HL-60/S4 treated with retinoic acid at 250 ng/mL for 4 days and 3 days (cell line): Measurements from ENCODE around the gene NDFIP2.
"Not testable (repeated sequence)": the region's sequence is repeated elsewhere in the genome, so short reads cannot be mapped to it uniquely, and the experiment has no call there.

Experiments used
- in situ Hi-C: fragments of 300-500 bp; cut with MboI; formaldehyde crosslinking; loops from 2 replicates; pipeline ENCODE4 v1.7.0; 2022; ENCODE audit warnings: low sequenced_read_pairs

The NDFIP2 gene

DNA sequence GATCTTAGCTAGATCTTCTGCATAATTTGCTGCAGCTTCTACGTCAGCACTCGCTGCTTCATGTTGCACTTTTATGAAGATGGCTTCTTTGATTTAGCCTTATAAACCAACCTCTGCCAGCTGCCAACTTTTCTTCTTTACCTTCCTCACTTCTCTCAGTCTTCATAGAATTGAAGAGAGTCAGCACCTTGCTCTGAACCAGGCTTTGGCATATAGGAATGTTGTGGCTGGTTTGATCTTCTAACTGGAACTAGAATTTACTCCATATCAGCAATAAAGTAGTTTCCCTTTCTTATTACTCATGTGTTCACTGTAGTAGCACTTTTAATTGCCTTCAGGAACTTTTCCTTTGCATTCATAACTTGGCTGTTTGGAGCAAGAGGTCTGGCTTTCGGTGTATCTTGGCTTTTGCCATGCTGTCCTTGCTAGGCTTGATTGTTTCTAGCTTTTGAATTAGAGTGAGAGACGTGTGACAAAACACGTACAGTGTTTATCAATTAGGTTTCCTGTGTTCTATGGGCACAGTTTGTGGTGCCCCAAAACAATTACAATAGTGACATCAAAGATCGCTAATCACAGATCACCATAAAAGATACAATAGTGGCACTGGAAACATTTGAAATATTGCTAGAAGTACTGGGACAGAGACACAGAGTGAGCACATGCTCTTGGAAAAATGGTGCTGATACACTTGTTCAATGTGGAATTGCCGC, 50.7 kb downstream of the NDFIP2 start:
- in situ Hi-C loops, result no loop called here

DNA sequence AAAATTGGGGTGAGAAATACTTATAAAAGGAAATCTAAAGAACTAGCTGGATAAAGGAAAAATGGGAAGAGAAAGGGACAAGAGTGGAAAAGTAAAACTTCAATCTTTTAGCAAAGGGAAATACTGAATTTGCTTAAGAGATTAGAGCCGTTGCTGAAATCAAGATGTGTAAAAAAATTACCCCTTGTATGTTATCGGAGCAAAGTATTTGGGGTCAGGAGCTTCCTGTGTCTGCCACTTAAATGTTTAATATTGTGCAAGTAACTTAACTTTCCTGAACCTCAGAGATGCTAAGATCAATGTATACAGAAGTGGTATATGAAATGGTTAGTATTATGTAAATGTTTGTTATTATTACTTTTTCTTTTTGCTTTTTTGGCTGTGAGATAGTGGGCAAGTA, 51.6 kb downstream of the NDFIP2 start:
- in situ Hi-C loops, result no loop called here

DNA sequence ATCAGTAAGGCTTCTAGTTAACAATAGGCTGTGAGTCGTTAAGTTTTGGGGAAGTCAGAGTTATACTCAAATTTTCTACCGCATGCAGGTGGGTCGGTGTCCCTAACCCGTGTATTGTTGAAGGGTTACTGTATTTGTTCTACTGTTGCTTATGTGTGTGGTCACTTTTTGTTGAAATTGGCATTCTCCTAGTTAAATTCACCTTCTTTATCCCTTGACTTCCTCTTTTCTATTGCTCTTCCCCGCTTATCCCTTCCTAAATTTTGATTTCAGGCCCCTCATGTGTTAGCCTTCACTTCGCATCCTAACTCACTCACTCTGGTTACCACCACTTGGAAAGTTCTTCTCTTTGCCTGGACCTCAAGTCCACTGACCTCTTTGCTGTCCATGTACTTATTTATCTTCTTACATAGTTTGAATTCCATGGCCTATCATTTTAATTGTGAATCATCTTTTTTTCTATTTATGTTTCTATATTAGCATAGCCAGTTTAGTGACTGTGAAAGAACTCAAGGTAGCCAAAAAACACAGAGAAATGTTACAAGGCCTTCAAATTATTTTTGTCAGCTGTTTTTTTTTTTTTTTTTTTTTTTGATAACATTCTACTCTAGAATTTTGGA, 52.9 kb downstream of the NDFIP2 start:
- in situ Hi-C loops, result no loop called here

DNA sequence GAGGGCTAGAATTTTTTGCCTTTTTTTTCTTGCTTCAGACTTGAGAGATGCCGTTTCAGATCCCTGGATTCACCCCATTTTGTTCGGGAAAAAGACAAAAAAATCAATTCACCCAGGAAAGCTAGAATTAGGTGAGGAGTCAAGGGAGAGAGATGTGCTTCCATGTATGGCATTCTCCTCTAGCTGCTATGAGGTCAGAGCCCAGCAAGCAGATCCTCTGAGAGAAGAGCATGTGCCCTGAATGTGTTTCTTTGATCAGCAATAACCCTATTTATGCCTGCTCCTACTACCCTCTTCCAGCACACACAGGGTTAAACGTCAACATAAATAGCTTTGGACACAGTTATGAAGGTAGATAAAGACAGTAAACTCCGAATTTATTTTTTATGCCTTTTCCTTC, 53.6 kb downstream of the NDFIP2 start:
- in situ Hi-C loops, result no loop called here

DNA sequence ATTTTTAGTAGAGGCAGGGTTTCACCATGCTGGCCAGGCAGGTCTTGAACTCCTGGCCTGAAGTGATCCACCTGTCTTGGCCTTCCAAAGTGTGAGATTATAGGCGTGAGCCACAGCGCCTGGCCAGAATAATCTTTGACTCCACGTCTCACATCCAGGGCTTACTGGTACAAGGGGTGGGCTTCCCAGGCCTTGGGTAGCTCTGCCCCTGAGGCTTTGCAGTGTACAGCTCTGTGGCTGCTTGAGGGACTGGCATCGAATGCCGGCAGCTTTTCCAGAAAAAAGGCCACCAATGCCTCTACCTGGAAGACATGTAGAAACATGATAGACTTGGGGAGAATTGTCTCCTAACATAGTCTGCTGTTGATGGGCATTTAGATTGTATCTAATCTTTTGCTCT, 57.8 kb downstream of the NDFIP2 start:
- in situ Hi-C loops, result no loop called here

DNA sequence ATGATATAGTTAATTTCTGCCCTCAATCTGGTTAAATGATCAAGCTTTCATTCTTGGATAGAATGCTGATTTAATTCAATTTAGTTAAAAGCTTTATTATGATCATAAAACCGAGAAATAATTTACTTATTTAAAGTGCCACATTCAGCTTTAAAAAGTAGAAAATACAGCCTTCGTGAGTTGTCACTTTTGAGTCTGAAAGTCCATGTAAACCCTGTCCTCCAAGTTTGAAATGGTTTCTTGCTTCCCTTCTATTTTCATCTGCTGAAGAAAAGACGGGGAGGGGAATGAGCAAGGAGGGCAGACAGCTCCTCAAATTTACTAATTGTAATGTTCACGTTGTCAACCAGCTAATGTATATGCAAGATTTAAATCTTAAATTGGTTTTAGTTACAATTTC, 59.5 kb downstream of the NDFIP2 start:
- in situ Hi-C loops, result loop anchor here (5.0 kb wide), 1 partner anchor 113 kb away; no protein-coding TSS in a partner anchor

DNA sequence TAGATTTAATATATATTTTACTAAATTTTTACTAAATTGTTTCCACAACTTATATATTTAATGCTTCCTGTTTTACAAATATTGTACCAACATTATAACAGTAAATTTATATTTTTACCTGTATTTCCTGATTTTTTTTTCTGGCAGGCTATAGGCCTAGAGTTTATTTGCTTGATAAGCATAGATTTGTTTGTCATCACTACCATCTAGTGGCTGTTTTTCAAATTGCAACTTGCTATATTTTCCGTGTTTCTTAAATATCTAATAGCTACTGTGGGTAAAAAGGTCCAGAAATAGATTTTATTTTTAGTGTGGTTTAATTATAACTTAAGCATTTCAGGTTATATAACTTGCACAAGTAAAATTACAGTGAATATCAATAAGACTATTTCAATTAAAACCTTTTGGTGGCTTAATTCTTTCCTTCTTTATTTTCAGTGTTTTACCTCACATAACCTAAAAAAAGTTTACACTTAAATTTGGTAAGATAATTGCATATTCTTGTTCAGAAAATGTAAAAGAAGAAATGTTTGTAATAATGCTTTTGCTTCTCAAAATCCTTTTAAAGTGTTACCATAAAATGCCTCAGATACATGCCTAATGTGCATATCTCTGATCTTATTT, 60.6 kb downstream of the NDFIP2 start:
- in situ Hi-C loops, result loop anchor here (5.0 kb wide), 1 partner anchor 114 kb away; no protein-coding TSS in a partner anchor

DNA sequence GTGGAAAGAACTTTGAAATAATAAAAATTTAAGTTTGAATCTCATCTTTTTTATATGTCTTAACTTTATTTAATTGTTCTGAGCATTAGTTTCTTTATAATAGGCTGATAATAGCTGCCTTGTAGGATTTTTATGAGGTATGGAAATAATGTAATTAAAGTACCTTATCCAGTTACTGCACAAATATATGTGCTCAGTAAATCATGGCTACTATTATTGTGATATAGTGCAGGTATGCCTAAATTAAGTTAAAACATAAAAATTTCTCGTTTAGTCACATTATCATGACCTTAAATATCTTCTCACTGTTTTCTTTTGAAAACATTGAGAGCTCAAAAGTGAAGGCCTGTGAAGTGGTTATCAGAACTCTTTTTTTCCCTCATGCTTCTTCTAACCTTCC, 62.9 kb downstream of the NDFIP2 start:
- in situ Hi-C loops, result loop anchor here (5.0 kb wide), 1 partner anchor 117 kb away; no protein-coding TSS in a partner anchor

DNA sequence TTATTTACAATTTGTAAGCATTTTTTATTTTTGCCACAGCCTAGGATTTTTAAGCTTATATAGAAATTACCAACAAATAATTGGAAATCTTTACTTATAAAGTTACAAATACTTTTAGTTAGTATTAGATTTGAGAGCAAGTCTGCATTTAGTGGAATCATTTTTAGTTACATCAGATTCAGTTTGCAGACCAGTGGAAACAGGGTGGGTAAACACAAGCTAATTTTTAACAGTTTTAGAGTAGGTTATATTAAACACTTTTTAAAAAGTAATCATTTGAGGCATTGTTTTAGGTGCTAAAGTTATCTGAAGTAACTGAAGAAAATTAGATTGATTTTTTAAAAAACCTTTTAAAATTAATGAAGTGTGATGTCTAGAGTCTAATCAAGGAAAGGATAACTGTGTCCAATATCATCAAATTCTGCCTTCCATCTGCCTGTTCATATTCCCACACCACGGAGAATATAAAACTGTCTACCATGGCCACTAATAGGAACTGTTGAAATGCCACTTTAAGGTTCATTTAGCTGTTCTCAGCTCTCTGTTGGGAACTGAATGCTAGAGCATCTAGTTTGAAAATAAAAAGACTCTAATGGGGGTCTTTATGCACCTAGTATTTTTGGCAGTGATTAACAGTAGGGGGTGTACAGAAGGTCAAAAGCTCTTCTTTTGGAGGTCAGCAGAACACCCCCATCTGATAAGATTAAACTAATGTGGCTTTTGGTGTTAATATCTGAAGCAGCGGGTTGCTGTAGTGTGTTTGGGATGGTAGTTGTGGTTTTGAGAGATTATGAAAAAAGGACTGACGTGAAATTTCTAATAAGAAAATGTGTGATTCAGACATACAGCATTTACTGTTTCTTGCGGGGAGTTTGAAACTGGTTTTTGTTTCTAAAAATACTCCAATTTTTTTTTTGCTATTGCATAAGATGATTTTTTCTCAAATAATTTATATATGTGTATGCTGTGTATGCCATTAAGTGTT, 66.5 kb downstream of the NDFIP2 start:
- in situ Hi-C loops, result no loop called here

DNA sequence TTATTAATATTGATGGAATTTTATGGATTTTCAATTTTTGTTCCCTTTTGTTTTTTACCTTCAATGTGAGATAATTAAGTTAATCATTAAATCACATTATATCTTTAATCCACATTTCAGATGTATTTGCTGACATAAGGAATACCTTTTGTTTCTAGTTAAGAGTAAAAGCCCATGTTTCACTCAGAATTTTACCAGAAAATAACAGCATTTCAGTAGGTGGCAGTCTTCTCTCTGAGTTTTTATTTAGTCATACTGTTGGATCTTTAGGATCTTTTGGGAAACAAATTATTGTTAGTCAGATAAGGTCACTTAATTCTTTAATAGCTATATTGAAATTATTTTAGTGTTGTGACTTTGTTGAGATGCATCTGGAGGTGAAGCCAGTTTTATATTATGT, 67.9 kb downstream of the NDFIP2 start:
- in situ Hi-C loops, result no loop called here

DNA sequence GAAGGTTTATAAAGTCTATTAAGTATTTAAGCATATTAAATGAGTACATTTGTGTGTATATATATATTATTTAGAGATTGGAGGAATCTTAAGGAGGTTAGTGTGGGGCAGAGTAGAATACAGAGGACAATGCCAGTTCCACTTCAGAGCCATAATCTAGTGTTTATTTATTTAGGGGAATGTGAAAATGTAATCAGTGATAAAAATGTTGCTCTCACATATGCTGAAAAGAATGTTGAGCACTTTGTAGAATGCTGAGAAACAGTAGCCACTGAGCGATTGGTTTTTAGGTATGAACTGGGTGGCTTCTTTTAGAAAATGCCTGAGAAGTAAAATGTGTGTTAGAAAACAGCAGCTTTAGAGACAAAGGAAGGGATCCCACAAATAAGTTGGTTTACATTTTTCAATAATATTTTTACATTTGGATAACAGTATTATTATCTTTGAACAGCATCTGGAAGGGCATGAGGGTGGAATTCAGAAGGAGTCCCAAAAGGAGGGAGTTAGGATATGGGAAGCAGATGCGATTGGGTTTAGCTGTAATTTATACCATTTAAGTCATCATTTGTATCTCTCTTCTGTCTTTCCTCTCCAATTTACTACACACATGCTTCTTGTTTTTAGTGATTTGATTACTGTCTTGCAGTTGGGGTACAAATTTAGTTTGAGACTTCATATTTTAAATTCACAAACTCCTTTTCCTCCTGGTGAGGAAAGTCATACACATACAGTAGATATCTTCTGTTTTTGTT, 68.6 kb downstream of the NDFIP2 start:
- in situ Hi-C loops, result no loop called here

DNA sequence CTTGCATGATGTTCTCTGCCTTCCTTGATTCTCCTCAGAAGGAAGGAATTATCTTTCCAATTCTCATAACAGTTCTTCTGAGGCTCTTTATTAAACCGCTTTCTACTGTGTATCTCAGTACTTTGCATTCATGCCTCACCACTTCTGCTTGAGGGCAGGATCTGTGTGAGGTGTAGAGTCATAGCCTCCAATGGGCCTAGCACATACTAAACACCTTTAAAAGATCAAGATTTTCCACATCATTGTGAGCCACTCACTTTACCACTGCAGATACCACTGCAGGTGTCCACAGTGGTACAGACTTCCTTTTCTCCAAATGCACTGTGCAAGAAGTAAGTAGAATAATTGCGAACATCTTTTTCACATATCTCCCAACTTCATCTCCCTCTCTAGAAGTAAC, 76.7 kb downstream of the NDFIP2 start:
- in situ Hi-C loops, result no loop called here

DNA sequence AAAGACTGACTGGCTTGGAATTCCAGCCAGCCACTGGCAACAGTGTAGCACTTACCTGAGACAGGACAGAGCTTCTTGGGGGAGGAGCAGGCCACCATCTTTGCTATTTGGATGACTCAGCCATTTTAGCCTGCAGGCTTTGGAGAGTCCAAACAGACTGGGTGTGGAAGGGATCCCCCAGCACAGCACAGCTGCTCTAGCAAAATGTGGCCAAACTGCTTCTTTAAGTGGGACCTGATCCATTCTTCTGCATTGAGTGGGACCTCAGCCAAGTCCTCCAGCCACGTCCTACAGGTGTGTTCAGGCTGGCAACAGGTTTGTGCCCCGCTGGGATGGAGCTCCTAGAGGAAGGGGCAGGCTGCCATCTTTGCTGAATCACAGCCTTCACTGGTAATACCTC, 80.0 kb downstream of the NDFIP2 start:
- in situ Hi-C loops, result no loop called here

DNA sequence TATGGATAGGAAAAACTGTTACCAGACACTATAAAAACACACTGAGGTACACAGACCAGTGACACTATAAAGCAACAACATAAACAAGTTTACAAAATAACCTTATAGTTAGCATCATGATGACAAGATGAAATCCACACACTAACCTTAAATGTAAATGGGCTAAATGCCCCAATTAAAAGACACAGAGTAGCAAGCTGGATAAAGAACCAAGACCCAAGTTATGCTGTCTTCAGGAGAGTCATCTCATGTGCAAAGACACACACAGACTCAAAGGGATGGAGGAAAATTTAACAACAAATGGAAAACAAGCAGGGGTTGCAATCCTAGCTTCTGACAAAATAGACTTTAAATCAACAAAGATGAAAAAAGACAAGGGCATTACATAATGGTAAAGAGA, 81.6 kb downstream of the NDFIP2 start:
- in situ Hi-C loops, result no loop called here

DNA sequence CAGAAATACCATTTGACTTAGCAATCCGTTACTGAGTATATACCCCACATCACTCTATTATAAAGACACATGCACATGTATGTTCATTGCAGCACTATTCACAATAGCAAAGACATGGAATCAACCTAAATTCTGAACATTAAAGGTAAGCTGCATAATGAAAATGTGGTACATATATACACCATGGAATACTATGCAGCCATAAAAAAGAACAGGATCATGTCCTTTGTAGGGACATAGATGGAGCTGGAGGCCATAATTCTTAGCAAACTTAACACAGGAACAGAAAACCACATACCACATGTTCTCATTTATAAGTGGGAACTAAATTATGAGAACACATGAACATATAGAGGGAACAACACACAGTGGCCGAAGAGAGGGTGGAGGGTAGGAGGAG, 85.2 kb downstream of the NDFIP2 start:
- in situ Hi-C loops, result no loop called here

DNA sequence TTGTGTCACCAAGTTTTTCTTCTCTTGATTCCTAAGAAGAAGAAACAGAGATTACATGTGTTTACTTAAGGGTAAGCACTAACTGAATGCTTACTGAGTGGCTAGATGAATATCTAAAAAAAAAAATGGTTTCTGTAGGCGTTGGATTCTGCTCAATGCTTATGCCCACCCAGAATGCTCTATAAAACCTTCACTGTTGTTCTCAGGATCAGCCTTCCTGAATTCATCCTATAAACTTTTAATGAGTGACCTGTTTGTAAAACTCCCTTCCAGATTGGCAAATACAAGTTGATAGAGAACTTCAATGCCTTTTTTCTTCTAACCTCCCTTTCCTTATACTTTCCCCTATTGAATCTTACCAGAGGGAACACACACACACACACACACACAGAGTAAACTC, 90.2 kb downstream of the NDFIP2 start:
- in situ Hi-C loops, result no loop called here

DNA sequence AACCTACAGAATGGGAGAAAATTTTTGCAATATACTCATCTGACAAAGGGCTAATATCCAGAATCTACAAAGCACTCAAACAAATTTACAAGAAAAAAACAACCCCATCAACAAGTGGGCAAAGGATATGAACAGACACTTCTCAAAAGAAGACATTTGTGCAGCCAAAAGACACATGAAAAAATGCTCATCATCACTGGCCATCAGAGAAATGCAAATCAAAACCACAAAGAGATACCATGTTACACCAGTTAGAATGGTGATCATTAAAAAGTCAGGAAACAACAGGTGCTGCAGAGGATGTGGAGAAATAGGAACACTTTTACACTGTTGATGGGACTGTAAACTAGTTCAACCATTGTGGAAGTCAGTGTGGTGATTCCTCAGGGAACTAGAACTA, 92.9 kb downstream of the NDFIP2 start:
- in situ Hi-C loops, result not testable (repeated sequence)

DNA sequence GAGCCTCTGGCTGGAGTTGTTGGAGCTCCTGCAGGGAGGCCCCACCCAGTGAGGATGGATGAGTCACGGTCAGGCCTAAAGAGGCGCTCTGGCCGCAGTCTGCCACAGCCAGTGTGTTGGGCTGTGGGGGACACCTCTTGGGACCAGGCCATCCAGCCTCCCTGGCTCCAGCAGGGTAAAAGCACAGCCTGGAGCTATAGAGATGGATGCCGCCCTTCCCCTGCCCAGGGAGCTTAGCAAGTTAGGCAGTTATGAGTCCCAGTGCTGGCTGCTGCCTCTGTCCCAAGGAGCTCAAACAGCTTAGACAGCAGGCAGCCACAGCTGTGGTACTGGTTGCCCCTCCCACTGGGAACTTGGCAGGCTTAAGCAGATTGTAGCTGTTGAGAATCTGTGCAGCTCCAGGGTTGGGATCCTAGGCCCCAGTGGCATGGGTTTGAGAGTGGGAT, 100.9 kb downstream of the NDFIP2 start:
- in situ Hi-C loops, result no loop called here

DNA sequence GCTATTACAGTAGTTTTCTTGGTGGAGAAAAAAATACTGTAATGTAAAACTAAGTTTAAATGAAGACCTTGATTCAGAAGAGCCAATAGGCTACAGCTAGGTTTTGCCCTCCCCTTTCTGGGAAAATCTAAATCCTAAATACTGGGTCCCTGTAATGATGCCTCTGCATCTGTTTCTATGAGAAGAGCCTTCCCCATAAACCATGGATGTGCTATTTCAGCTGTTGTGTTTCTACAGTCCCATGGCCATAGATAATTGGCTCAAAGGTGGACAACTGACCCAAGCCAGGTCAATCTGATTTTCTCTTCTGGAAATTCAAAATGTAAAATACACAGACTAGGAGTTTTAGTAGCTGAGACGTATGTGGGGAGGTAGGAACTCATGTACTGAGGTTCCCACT, 101.9 kb downstream of the NDFIP2 start:
- in situ Hi-C loops, result no loop called here

DNA sequence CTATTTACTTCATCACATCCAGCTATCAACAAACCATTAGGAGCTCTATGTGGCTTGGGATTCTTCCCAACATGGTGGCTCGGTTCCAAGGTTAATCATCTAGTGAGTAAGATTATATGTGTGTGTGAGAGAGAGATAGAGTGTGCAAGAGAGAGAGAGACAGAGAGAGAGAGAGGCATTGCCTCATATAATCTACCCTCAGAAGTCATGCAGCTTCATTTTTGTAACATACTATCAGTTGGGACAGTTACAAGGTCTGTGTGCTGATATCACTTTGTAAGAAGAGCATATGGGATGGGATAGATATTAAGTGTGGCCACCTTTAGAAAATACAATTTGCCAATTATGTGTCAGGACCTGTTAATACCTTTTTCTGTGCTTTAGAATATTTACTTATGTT, 104.1 kb downstream of the NDFIP2 start:
- in situ Hi-C loops, result no loop called here
